AML-193 (cell line): ENCODE measurements around the gene POC5.
"Not testable (repeated sequence)": the region's sequence is repeated elsewhere in the genome, so short reads cannot be mapped to it uniquely, and the experiment has no call there.

Source experiments
- DNase-seq, 2 experiments: peaks; one replicate each; lab custom pipeline; 2025; lab: John Stamatoyannopoulos, UW

POC5 gene, protein sequence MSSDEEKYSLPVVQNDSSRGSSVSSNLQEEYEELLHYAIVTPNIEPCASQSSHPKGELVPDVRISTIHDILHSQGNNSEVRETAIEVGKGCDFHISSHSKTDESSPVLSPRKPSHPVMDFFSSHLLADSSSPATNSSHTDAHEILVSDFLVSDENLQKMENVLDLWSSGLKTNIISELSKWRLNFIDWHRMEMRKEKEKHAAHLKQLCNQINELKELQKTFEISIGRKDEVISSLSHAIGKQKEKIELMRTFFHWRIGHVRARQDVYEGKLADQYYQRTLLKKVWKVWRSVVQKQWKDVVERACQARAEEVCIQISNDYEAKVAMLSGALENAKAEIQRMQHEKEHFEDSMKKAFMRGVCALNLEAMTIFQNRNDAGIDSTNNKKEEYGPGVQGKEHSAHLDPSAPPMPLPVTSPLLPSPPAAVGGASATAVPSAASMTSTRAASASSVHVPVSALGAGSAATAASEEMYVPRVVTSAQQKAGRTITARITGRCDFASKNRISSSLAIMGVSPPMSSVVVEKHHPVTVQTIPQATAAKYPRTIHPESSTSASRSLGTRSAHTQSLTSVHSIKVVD

DNA sequence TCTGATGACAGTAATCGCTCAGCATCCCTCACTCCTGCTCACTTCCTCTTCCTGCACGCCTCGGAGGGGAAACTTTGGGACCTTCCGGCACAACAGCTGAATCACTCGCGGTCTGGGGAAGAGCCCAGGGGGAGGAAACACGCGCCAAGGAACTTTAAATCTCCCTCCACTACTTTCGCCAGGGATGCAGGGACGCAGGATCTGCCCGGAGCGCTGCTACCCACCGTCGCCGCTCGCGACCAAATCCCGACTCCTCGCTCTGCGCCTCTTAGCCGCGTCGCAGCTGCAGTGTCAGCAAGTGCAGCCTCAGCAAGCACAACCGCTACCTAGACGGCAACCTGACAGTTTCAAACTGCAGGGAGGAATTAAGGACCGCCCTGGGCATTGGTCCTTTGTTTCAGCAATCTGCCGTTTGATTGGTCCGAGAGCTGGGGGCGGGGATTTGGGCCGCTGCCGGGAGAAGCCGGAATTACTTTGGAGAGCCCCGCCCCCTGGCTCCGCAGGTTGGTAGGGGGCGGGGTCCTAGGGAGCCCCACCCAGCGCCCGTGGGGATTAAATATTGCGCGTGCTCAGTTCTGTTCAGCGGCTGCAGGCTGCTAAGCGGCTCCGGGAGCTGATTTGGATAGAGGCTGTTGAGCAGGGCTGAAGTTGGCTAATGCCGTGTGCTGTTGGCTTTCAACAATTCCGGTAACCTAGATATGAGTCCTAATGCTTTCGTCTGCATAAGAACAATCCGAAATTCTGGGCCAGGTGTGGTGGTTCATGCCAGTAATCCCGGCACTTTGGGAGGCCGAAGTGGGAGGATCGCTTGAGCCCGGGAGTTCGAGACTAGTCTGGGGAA is at the start of gene POC5:
POC5 (minus strand) TSS at position 356 of the 841 bp plus-strand sequence. CDS start 4,500 bp downstream, outside the sequence.
- peak; percentile 96 for DNase-seq

DNA sequence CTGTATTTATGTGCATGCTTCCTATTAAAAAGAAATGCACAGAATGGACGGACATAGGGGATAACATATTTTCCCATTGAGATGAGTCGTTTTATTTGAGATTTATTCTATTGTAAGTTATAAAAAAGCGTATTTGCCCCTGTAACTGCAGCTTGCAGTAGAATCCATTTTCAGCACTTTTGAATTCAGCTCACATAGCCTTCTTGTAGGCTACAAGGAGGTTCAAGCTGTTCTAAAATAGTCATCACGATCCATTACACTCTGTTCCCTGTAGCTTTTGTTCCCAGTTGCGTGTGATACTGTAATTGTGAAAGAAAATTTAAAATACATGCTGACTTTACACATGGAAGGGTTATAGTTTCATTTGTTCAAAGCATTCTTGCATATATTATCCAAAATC is 40.9 kb upstream of the POC5 start:
- no peak for DNase-seq

DNA sequence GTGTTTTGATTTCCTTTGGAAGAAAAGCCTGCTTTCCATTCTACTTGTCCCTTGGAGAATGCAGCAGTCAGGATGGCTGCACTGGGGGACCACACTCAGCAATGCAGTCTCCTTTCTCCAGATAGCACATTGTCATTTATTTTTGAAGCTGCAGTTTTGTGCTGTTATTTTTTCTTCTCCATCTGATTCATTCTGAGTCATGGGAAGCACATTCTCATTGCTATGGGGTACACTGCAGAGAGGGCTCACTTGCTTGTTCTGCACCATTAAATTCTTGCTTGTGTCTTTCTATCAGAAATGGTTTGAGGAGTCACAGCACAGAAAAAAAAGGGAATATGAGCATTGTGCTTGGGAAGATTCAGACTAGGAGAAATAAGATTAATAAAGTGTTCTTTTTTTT is 39.7 kb upstream of the POC5 start:
- DNase-seq, result no peak

DNA sequence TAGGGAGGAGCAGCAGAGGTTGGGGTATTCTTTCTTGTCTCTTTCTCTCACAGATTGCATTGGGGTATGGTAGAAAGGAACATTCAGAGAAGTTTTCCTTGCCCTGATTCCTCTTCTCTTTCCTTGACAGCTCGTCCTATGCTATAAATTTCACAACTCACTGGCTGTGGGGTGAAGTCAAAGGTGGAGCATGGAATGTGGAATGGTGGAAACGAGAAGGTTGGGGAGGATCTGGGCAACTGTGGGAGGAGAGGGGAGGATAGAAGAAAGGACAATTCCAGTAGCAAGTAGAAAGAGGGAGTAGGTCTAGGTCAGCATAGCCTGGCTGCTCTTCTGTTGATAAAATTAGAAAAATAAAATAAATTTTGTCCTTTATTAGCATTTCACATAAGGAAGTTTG is 39.0 kb upstream of the POC5 start:
- no peak for DNase-seq

DNA sequence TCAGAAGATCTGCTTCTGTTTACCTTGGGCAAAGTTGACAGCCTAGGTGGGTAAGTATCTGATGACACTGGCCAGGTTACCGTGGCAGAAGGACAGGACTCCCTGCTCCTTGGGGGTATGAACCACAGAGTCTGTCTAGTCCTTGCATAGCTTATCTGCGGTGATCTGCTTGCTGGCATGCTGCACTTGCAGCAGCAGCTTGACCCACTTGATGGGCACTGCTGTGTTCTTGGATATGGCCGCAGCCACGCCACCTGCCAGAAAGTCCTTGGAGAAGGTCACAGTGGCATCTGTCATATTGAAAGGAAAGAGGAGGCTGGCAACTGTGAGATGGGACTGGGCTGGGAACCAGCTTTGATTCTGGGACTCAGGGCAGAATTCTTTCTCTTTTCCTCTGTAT is 35.9 kb upstream of the POC5 start:
- no peak for DNase-seq

DNA sequence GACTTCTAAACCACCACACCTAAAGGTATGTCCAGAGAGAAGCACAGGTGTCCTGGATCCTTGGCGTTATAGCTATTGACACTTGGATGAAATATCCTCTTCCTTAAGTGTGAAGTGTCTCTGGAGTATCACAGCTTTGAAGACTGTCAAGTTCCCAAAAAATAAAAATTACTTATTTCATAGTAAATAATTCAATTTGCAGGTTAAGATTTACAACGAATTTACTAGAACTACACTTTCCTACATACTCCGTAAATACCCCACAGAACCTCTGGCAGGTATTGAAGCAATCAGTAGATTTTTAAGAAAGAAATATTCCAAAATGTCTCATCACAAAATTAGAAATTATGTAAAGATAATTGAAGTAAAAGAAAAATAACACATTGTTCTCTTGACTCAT is 27.1 kb upstream of the POC5 start:
- DNase-seq, result no peak

DNA sequence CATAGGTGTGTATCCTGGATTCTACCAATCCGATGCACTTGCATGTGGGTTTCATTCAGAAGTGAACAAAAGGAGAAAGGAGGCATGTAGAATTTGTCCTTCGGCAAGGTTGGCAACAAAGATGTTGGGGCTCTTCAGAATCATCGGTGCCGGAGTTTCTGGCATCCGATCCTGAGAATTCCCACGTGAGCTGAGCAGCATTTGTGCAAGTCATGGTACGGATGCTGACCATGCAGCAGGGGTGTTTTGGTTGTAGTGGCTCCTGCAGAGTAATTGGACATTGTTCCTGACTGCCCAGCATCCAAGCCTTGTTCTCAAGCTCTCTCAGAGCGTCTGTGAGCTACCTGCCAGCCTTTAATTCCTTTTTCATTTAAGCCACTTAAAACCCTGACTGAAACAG is 19.0 kb upstream of the POC5 start:
- DNase-seq, result no peak

DNA sequence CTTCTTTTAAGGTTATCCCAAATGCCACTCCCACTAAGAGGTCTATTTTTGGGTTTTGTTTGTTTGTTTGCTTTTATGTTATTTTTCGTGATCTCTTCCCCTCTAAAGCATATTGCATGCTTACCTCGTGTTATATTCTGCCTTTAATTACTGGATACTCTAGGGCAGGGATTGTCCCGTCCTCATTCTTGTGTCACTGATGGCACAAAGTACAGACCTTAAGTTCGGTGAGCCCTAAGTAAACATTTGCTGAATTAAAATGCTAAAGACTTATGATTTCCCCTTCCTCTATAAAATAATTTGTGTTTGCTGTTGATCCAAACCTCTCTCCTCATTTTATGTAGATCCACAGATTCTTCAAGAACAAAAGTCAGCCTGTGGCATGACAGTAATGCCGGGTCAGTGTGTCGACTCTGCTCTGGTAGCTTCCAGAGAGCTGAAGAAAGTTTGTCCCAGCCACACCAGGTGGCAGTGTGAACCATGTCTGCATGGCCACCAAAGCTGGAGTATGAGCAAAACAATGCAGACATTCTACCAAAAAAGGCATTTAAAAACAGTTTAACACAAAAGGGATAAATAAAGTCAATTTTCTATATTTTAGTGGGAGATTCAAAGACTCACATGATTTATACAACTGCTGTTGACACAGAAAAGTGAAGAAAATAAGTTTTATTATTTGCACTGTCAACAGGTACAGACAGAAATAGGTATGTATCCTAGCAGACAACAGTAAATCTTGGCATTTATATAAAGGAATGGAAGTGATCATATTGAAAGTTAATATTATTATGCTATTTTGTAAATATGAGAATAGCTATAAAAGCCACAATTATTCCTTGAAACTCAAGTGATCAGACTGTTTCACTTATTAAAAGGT is 17.9 kb upstream of the POC5 start:
- DNase-seq, result no peak

DNA sequence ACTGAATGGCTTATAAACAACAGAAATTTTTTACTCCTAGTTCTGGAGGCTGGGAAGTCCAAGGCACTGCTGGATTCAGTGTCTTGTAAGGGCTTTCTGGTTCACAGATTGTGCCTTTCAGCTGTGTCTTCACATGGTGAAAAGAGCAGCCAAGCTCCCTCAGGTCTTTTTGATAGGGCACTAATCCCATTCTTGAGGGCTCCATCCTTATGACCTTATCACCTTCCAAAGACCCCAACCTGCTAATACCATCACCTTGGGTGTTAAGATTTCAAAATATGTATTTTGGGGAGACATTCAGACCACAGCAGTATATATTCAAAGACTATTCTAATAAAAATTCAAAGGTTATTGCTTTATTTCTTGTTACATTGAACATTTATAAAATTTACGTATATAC is 16.5 kb upstream of the POC5 start:
- no peak for DNase-seq

DNA sequence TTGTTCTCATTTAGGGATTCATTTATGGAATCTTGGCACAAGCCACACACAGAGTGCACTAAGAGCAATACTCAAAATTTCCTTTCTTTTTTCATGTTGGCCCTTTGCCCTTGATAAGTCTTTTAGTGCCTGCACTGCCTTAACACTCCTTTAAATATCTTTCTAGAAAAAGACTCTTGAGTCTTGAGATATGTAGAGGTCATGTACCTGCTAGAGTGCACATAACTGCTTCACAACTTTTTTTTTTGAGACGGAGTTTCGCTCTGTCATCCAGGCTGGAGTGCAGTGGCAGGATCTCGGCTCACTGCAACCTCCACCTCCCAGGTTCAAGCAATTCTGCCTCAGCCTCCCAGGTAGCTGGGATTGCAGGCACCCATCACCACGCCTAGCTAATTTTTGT is 14.3 kb upstream of the POC5 start:
- not testable (repeated sequence) for DNase-seq

DNA sequence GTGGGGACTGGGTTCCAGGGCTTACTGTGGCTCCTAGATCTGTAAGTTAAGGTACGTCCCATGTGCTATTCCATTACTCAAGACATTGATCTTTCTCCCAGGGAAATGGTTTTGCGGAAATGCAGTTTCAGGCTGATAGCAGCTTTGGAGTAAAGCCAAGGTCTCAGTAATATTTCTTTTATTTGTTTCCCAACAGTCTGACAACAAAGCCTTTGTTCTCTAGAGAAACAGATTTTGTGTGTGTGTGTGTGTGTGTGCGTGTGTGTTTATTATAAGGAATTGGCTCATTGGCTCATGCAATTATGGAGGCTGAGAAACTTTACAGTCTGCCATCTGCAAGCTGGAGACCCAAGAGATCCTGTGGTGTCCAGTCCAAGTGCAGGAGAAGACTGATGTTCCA is 12.1 kb upstream of the POC5 start:
- no peak for DNase-seq

DNA sequence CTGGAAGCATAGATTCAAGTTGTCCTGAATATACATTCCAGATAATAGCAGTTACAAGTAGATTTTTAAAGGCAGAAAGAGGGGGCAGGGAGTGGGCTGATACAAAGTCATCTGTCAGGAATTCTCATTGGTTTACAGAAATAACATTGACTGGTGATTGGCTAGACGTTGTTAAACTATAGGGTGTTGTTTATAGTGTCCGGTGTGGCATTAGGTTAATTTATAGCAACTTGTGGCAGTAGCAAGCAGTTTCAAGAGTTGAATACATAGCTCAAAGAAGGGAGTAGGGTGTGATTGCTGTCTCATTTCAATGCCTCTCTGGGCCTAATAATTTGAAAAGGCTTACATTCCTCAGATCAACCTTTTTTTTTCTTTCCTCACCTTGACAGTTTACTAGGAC is 10.7 kb upstream of the POC5 start:
- no peak for DNase-seq

DNA sequence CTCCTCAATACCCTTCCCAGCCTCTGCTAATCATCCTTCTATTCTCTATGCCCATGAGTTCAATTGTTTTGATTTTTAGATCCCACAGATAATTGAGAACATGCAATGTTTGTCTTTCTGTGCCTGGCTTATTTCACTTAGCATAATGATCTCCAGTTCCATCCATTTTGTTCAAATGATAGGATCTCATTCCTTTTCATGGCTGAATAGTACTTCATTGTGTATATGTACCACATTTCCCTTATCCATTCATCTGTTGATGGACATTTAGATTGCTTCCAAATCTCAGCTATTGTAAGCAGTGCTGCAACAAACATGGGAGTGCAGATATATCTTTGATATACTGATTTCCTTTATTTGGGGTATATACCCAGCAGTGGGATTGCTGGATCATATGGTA is 9.0 kb upstream of the POC5 start:
- DNase-seq, result not testable (repeated sequence)

DNA sequence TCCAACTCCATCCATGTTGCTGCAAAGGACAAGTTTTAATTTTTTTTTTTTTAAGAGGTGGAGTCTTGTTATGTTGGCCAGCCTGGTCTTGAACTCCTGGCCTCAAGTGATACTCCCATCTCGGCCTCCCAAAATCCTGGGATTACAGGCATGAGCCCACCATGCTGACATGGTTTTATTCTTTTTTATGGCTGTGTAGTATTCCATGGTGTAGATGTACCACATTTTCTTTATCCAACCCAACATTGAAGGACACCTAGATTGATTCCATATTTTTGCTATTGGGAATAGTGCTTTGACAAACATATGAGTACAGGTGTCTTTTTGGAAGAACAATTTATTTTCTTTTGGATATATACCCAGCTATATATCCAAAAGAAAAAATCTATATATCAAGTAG is 6.1 kb upstream of the POC5 start:
- DNase-seq, result no peak

DNA sequence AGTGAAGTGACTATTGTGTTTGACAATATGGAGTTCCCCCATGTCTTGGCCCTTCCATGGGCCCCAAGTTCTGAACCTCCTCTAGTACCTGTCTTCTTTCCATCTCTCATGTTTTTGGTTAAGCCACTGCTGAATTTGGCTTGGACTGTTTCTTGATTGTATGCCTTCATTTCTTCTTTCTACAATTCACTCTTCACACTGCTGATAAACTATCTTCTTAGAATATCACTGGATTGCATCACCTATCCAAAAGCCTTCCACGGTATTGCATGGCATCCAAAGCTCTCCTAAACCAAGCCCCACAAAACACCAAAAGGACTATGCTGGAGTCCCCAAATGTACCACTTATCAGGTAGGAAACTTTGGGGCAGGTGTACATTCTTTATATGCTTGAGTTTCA is 4.3 kb upstream of the POC5 start:
- DNase-seq, result no peak

DNA sequence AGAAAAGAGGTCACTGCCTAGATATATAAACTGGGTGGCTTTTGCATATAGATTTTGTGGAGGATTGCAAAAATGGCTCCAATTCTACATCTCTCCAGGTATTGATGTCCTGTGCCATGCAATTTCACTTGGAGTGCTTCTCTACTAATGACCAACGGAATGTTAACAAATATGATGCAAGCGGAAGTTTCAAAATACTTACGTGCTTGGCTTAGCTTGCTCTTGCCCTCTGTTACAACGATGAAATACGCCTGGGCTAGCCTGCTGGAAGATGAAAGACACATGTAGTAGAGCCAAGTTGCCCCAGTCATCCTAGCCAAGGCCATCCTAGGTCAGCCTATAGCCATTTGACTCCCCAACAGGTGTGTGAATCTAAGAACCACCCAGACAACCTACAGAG is 3.6 kb upstream of the POC5 start:
- no peak for DNase-seq

DNA sequence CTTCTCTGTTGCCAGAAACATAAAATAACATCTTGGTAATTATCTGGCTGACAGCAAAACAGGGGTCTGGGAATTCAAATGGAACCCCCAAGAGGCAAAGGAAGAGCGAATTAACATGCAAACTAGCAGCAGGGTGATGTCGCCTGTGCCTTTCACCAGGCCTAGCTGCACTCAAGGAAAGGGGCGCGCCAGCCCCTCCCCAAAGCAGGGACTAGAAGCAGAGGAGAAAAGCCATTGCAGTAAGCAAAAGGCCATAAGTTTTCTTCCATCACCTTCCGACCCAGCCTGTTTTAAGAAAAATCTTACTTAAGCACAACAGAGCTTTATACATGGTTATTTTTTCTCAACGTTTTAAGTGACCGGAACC is 539 bp downstream of the POC5 start:
- no peak for DNase-seq

DNA sequence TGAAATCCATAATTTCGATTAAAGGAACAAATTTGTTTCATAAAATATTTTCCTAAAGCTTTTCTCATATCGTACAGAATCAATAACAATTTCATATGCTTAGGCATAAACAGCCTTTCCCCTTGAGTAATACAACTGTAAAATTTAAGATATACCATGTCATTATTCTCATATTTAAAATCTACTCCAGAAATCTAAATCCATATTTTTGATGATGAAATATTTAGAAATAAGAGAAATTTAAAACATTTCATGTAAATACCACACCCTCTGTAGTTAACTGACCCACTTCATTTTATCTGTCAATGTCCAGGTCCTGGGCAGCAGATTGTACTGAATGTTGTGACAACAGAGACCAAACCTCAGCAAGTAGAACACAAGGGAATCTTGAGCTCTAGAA is 5.1 kb downstream of the POC5 start:
- no peak for DNase-seq

DNA sequence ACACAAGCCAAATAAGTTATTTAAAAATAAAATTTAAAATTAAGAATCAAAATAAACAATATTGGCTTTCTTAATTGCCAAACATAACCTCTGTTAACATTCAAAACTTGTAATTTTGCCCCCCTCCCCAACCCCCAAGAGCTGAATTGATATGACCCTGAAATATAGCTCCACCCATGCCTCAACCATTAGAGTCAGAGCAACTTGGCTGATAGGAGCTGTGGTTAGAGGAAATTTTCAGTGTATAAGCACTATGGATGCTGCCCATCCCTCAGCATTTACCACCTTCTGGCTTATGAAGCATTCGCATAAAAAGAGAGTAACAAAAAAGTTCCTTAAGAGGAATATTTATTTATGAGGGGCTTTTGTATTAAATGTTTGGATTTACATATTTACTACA is 6.1 kb downstream of the POC5 start:
- no peak for DNase-seq

DNA sequence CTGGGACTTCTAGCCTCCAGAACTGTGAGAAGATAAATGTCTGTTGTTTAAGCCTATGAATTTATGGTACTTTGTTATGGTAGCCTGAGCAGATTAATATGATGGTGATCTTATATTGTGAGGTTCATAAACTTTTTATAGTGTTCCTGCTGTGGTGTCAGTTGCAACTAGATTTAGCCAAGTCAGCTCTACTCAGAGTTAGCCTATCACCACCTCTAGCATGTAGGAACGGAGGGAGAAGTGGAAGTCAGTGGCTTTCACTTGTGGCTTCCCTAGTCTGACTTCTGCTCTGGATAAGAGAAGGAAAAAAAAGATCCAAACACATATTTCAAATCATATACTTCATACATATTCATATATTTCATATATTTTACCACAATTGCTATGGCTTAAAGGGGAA is 6.6 kb downstream of the POC5 start:
- DNase-seq, result peak; percentile 32 to 37

DNA sequence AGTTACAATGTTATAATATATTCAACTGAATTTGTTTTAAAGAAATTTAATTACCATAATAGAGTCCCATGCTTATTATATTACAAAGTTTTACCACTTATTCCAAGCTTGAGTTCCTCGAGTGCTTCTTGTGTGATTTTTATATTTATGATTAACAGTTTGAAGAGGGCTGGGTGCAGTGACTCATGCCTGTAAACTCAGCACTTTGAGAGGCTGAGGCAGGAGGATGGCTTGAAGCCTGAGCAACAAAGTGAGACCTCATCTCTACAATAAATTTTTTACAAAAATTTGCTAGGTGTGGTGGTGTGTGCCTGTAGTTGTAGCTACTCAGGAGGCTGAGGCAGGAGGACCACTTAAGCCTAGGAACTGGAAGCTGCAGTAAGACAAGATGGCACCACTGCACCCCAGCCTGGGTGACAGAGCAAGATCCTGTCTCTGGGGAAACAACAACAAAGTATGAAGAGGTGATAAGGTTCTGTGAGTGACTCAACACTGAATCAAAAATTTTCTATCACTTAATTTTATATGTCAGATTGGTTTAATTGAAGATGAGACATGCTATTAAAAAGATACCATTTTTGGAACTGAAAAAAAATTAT is 9.2 kb downstream of the POC5 start:
- no peak for DNase-seq

DNA sequence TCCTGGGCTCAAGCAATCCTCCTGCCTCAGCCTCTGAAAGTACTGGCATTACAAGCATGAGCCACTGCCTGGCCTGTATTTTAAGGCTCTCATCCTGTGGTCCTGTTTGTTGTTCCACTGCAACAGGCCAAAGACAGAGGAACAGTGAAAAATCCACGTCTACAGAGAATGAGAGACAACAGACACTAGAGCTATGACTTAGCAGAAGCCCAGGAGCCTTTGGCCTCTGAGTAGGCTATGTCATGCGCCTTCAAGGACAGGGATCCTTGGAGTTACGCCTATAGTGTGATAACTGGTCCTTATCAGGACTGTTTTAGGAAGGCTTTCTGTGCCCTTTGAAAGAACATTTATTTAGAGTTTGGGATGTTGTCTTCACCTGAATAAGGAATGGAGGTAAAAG is 10.5 kb downstream of the POC5 start:
- no peak for DNase-seq
